C4-2B (cell line): ENCODE data around the gene KAZN.

Experiments
- CTCF ChIP-seq: fragments of 450-650 bp; conservative IDR thresholded peaks from 2 replicates; pipeline ENCODE4 v1.5.1; 2017; ENCODE audit warnings: mild to moderate bottlenecking
- ZFX ChIP-seq: fragments of 450-650 bp; IDR thresholded peaks from 2 replicates; pipeline ENCODE4 v1.6.1; 2017

- TF ChIP-seq CTCF (no peak), ZFX (no peak)
Observed at GRCh38 chr1:15080328-15081007, 482.0 kb downstream of the KAZN start.
